ENCODE results near the gene CNPY4.

DNA sequence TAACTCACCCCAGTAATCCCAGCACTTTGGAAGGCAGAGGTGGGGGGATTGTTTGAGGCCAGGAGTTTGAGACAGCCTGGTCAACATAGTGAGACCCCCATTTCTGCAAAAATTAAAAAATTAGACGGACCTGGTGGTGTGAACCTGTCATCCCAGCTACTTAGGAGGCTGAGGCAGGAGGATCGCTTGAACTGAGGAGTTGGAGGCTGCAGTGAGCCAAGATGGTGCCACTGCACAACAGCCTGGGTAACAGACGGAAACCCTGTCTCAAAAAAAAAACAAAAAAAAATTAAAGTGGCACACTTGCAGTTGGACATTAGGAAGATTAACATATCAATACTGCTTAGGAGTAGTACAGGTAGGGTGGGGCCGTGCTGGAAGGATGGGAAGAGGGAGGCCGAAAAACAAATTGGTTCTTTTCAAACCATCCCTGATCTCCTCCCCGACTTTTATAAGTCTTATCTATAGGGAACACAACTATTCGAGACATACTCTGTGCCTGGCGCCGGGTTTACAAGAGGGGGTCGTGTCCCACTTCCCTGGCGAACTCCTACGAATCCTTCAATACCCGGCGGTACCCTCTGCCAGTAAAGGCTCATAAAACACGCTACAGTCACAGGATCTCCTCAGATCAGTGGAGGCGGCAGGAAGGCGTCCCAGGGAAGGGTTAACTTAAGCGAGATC, 904 bp upstream of the CNPY4 start:
- TF ChIP-seq, protein P1, sequence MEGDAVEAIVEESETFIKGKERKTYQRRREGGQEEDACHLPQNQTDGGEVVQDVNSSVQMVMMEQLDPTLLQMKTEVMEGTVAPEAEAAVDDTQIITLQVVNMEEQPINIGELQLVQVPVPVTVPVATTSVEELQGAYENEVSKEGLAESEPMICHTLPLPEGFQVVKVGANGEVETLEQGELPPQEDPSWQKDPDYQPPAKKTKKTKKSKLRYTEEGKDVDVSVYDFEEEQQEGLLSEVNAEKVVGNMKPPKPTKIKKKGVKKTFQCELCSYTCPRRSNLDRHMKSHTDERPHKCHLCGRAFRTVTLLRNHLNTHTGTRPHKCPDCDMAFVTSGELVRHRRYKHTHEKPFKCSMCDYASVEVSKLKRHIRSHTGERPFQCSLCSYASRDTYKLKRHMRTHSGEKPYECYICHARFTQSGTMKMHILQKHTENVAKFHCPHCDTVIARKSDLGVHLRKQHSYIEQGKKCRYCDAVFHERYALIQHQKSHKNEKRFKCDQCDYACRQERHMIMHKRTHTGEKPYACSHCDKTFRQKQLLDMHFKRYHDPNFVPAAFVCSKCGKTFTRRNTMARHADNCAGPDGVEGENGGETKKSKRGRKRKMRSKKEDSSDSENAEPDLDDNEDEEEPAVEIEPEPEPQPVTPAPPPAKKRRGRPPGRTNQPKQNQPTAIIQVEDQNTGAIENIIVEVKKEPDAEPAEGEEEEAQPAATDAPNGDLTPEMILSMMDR (IDR thresholded peaks at IDR 0.05), result no peak
- TF ChIP-seq POLR2A (IDR thresholded peaks at IDR 0.05), result no peak

Measured in body of pancreas (tissue), 4 donors.